Ovary (tissue), 9 donors: ENCODE results near the gene RGS3. TPM values are rescaled to one million over a fixed set of nuclear protein-coding genes. Genes with fewer than 3 reads are reported as not detected.

Experiments
- DNase-seq, 5 donors: peaks; one replicate each; pipeline ENCODE4 v3.0.0-alpha.2; 2019 to 2020
- H3K27ac ChIP-seq, 2 donors: fragments of 200-600 bp; one replicate each; pipeline versions ENCODE4 v1.5.1 to v1.8.0; 2019 to 2022
- H3K27me3 ChIP-seq: fragments of 200-600 bp; one replicate; pipeline ENCODE4 v1.8.0; 2022
- H3K36me3 ChIP-seq: fragments of 200-600 bp; sonication (generic); one replicate; pipeline ENCODE4 v1.5.1; 2019
- H3K4me1 ChIP-seq: one replicate; pipeline ENCODE4 v1.8.1; 2013; ENCODE audit warnings: mild to moderate bottlenecking, moderate library complexity; ENCODE audit not compliant: insufficient read depth
- H3K4me3 ChIP-seq: fragments of 200-600 bp; sonication (generic); one replicate; pipeline ENCODE4 v1.5.1; 2017
- H3K9me3 ChIP-seq, 2 donors: fragments of 200-600 bp in 1 of 2; sonication (generic) in 1 of 2; one replicate each; pipeline versions ENCODE4 v1.5.1 to v1.8.1; 2013 to 2019; ENCODE audit warnings: mild to moderate bottlenecking in 1 of 2, moderate library complexity in 1 of 2
- EP300 ChIP-seq: sonication (generic); formaldehyde crosslinking; IDR thresholded peaks from one replicate; pipeline ENCODE4 v1.6.1; 2017; ENCODE audit warnings: antibody characterized with exemption
- POLR2A ChIP-seq: fragments of 450-650 bp; IDR thresholded peaks from one replicate; pipeline ENCODE4 v1.6.1; 2017; ENCODE audit warnings: antibody characterized with exemption, mild to moderate bottlenecking, moderate library complexity
- WGBS, 3 donors: extraction: QIAGEN DNeasy Blood & Tissue Kit in 1 of 3; methylation state at CpG; one replicate each; pipeline versions ENCODE4 v1.1.5 to v1.1.7; 2013 to 2017; 5-methylcytosine and 5-hydroxymethylcytosine counted together
- intact Hi-C, 4 donors: fragments of 100-400 bp; cut with DNase I; formaldehyde crosslinking; loops; one replicate each; pipeline versions ENCODE4 v1.11.0 to v1.15.1; 2022 to 2023
- polyA plus RNA-seq, 2 donors: library from polyadenylated mRNA; stranded (reverse); fragments of 200-250 nt in 1 of 2; fragments of 350-450 nt in 1 of 2; fragmentation: Illumina TruSeq in 1 of 2; extraction: RNeasy Lipid Tissue Mini Kit (QIAGEN cat#74804) in 1 of 2; gene quantifications; one replicate each; pipeline ENCODE4 v1.2.3, GENCODE V29; 2013 to 2014
- total RNA-seq, 7 donors: library from RNA; depleted of rRNA in 2 of 7; stranded (reverse); fragments of >200 nt in 2 of 7; fragmentation: NEBNext Ultra II Directional in 3 of 7; extraction: Animal tissue kit (Norgen Biotek cat#: 25700) in 3 of 7; gene quantifications; one replicate each; pipeline versions ENCODE4 v1.1.0 to v1.2.4, GENCODE V29; 2016 to 2023
- TF ChIP-seq, protein P1 (sequence below), 3 donors: fragments of 450-650 bp in 2 of 3; fragments of 200-600 bp in 1 of 3; IDR thresholded peaks; one replicate each; pipeline versions ENCODE4 v1.5.1 to v1.8.0; 2016 to 2022; ENCODE audit warnings: antibody characterized with exemption in 3 of 3, mild to moderate bottlenecking in 1 of 3
- donor health status: DM: no; HTN: no; CAD: no; lungs with moderate emphysema.
- donor health status: DM: no; HTN: no; CAD: no.
- donor health status: Bipolar disorder and iron deficiency.
- donor health status: DM: yes; HTN: yes; CAD: no.
- donor health status: DM: no; HTN: no; CAD: no.
- donor health status: DM: yes; HTN: yes; CAD: no.

RGS3 gene
- total and polyA plus RNA-seq, 9 donors, result 6.1 to 49.3 (median 15.4) TPM

DNA sequence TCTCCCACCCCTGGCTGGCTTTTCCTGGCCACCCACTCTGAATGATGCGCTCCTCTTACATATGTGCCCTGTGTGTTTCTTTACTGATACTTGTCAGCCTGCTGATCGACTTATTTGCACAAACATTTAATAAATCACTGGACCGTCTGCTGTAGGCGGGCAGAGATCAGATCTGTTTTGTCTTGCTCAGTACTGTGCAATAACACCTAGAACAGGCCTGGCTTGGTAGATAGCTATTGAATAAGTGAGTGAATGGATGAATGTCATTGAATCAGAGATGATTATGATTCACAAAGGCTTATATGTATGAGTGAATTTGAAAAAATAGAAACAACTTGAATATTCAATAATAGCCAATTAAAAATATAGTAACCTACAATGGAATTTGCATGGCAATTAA lies 165.1 kb downstream of the RGS3 start:
- no peaks in the 10 kb centered on the region for H3K36me3 ChIP-seq
- H3K4me1 ChIP-seq, result no peaks in the 10 kb centered on the region
- intact Hi-C loops, result no loop called here
- H3K27me3 ChIP-seq, result no peaks in the 10 kb centered on the region
- H3K4me3 ChIP-seq, result no peak overlapping the region
- no peak overlapping the region for H3K27ac ChIP-seq
- TF ChIP-seq, protein P1, sequence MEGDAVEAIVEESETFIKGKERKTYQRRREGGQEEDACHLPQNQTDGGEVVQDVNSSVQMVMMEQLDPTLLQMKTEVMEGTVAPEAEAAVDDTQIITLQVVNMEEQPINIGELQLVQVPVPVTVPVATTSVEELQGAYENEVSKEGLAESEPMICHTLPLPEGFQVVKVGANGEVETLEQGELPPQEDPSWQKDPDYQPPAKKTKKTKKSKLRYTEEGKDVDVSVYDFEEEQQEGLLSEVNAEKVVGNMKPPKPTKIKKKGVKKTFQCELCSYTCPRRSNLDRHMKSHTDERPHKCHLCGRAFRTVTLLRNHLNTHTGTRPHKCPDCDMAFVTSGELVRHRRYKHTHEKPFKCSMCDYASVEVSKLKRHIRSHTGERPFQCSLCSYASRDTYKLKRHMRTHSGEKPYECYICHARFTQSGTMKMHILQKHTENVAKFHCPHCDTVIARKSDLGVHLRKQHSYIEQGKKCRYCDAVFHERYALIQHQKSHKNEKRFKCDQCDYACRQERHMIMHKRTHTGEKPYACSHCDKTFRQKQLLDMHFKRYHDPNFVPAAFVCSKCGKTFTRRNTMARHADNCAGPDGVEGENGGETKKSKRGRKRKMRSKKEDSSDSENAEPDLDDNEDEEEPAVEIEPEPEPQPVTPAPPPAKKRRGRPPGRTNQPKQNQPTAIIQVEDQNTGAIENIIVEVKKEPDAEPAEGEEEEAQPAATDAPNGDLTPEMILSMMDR (IDR thresholded peaks at IDR 0.05), result no peak
- no peak for TF ChIP-seq EP300
- TF ChIP-seq POLR2A, result no peak
- no peaks in the 10 kb centered on the region for H3K9me3 ChIP-seq
- no peak for DNase-seq
- WGBS, 3 donors, result 84 to 92% (median 89%) methylated on average over 4 of the region's 4 CpGs

DNA sequence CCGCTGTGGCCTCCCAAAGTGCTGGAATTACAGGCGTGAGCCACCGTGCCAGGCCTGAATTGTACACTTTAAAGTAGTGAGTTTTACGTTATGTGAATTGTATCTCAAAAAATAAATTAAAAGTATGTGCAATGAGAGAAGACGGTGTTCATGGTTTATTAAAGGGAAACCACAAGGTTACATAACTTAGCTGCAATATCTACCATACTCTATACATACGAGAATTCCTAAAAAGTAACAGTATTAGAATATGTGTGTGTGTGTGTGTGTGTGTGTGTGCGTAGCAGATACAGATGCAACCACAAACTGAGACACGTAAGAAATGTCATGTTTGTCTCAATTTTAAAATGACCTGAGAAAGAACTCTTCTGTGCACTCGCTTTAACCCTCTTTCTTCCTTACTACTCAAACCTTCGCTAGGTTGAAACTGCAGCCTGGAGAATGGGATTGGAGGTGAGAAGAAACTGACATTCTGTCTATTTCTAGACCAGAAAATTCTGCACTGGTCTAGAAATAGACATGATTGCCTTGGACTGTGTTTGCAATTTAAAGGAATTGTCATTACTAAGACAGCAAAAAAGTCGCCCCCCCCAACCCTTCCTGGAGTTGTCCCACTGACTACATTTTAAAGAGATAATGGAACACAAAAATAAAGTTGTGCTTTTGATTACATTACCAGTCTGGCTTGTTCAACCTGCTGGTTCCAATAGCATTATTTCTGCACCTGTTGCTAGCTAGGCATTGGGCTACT lies 167.0 kb downstream of the RGS3 start:
- no peak overlapping the region for H3K27ac ChIP-seq
- DNase-seq, result no peak
- no peaks in the 10 kb centered on the region for H3K9me3 ChIP-seq
- no peaks in the 10 kb centered on the region for H3K36me3 ChIP-seq
- TF ChIP-seq EP300, result no peak
- TF ChIP-seq, protein P1 (IDR thresholded peaks at IDR 0.05), result no peak
- TF ChIP-seq POLR2A, result no peak
- peaks cover 3% of the 10 kb centered on the region for H3K4me1 ChIP-seq
- no peak overlapping the region for H3K4me3 ChIP-seq
- intact Hi-C loops, result no loop called here
- 84 to 89% (median 88%) methylated on average over 11 of the region's 11 CpGs for WGBS, 3 donors
- no peaks in the 10 kb centered on the region for H3K27me3 ChIP-seq

DNA sequence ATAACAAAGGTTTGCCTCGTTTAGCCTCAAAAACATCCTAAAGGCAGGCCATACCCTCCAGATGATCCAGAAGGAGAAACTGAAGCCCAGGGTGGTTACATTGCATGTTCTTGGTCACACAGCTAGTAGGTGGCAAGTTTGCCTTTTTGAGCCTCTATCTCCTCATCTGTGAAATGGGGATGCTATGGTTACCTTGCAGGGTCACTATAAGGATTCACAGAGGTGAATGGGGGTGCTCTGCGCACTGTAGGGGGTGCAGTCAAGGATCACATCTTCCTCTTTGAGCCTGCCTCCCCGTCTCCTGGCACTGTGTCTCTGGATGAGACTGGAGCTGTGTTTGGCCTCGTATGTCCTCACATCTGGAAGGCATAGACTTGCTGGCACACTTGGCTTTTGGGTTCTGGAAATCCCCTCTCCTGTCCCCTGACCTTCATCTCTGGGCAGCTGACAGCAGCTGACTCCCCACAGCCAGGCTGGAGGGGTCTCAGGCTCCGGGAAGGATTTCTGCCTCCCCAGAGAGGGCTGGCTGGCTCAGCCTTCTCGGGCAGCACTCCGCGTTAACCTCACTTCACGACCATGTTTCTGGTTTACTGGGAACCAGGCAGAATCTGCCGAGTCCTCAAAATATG lies 167.7 kb downstream of the RGS3 start:
- H3K27me3 ChIP-seq, result no peaks in the 10 kb centered on the region
- WGBS, 3 donors, result 53 to 64% (median 63%) methylated on average over 10 of the region's 10 CpGs
- no peaks in the 10 kb centered on the region for H3K36me3 ChIP-seq
- intact Hi-C loops, result no loop called here
- peak in 3 of 5 donors; percentile 3 to 19 (median 9) for DNase-seq
- peaks cover 3% of the 10 kb centered on the region for H3K4me1 ChIP-seq
- TF ChIP-seq POLR2A (no peak), EP300 (no peak)
- TF ChIP-seq, protein P1 (IDR thresholded peaks at IDR 0.05), result no peak
- no peak overlapping the region for H3K4me3 ChIP-seq
- no peak overlapping the region for H3K27ac ChIP-seq
- no peaks in the 10 kb centered on the region for H3K9me3 ChIP-seq

DNA sequence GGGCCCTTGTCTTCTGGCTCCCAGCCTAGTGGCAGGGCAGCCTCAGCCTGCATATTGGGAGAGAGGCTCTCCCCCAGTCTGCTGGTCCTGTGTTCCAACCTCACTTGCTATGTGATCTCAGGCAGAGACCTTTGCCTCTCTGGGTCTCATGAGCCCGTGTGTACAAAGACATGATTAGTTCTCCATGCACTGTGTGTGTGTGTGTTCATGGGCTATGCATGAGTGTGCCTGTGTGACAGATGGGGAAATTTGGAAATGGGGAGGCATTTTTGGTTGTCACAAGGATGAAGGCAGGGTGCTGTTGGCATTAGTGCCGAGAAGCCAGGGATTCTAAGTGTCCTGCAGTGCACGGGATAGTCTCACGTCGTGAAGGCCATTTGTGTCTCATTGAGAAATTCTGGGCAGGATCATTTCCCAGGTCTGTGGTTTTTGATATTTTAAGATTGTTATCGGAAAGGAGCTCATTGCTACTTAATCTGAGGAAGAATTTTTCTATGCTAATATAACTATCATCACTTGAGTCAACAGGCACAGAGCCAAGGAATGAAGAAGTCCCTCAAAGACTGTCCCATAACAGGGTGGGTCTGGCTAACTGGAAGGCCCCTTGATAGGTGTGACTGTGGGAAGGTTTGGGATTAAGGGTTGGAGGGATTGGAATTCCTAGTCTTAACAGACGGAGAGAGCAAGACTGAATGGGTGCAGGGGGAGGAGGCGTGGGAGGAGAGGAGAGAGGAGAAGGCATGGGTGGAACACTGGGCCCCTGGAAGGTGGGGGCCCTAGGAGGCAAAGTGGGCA lies 168.5 kb downstream of the RGS3 start:
- TF ChIP-seq EP300, result no peak
- TF ChIP-seq, protein P1 (IDR thresholded peaks at IDR 0.05), result no peak
- no peak for TF ChIP-seq POLR2A
- WGBS, 3 donors, result 73 to 79% (median 74%) methylated on average over 8 of the region's 8 CpGs
- Histone ChIP-seq H3K9me3 (no peaks in the 10 kb centered on the region), H3K4me1 (peaks cover 3% of the 10 kb centered on the region), H3K36me3 (no peaks in the 10 kb centered on the region), H3K27me3 (no peaks in the 10 kb centered on the region), H3K27ac (no peak overlapping the region), H3K4me3 (no peak overlapping the region)
- peak in 3 of 5 donors; percentile 3 to 15 (median 11) for DNase-seq
- intact Hi-C loops, result no loop called here
